ENCODE results near the gene ASCL1. TPM values are rescaled to one million over a fixed set of nuclear protein-coding genes. Genes with fewer than 3 reads are reported as not detected.

The ASCL1 gene
- total RNA-seq, result not detected

DNA sequence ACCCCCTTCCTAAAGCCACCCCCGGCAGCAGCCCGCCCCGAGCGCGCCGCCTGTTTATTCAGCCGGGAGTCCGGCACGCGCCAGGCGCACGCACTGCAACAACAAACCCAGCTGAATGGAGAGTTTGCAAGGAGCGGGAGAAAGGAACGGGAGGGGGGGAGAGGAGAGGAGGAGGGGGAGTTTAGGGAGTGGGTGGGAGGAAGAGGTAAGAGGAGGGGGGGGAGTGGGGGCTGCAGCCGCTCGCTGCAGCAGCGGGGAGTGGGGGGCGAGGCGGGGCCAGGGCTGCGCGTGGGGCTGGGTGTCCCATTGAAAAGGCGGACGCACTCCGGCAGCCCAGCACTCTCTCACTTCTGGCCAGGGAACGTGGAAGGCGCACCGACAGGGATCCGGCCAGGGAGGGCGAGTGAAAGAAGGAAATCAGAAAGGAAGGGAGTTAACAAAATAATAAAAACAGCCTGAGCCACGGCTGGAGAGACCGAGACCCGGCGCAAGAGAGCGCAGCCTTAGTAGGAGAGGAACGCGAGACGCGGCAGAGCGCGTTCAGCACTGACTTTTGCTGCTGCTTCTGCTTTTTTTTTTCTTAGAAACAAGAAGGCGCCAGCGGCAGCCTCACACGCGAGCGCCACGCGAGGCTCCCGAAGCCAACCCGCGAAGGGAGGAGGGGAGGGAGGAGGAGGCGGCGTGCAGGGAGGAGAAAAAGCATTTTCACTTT, at the start of gene ASCL1:
Gene ASCL1, plus strand, starts transcription at position 336 of the 712 bp plus-strand sequence. CDS start 571 bp downstream, outside the sequence.
- Mint-ChIP-seq H3K4me3 (peak within 1 kb of the TSS; percentile 76), H3K9me3 (peaks cover 5% of the 10 kb centered on the region), H3K36me3 (peaks cover 2% of the 10 kb centered on the region), H3K27ac (no peak within 1 kb of the TSS), H3K27me3 (peaks cover 88% of the 10 kb centered on the region), H3K4me1 (peaks cover 21% of the 10 kb centered on the region)
- ATAC-seq (ENCODE audit: low read depth), result no peak
- POLR2A ChIA-PET, result no interaction called here
- no peak for DNase-seq

DNA sequence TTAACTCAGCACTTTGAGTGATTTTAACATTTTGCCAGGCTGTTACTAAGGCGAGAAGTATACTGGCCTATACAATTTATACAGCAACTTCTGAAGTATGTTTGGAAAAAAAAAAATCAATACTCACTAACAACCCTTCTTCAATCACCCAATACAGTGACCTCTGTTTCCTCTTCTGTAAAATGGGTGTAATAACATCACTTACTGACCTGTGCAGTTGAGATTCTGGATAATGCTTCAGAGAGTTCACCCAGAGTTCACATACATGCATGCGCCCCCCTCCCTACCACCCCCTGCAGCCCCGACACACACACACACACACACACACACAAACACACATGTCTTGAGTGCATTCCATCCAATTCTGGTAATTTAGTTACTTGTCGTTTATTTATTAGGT, 49.6 kb upstream of the ASCL1 start:
- no peaks in the 10 kb centered on the region for H3K36me3 Mint-ChIP-seq
- no peaks in the 10 kb centered on the region for H3K9me3 Mint-ChIP-seq
- H3K4me3 Mint-ChIP-seq, result no peak overlapping the region
- peaks cover 3% of the 10 kb centered on the region for H3K27me3 Mint-ChIP-seq
- DNase-seq (no peak), ATAC-seq (ENCODE audit: low read depth) (no peak)
- H3K27ac Mint-ChIP-seq, result no peak overlapping the region
- no peaks in the 10 kb centered on the region for H3K4me1 Mint-ChIP-seq
- POLR2A ChIA-PET, result no interaction called here

GRCh38 chr12:102910137-102910536, 47.3 kb upstream of the ASCL1 start:
- Mint-ChIP-seq H3K36me3 (no peaks in the 10 kb centered on the region), H3K4me1 (no peaks in the 10 kb centered on the region), H3K9me3 (no peaks in the 10 kb centered on the region), H3K27ac (no peak overlapping the region), H3K4me3 (no peak overlapping the region), H3K27me3 (peaks cover 3% of the 10 kb centered on the region)
- no peak for ATAC-seq (ENCODE audit: low read depth)
- POLR2A ChIA-PET, result no interaction called here
- no peak for DNase-seq

GRCh38 chr12:102910792-102911191, 46.7 kb upstream of the ASCL1 start:
- no peak for ATAC-seq (ENCODE audit: low read depth)
- Mint-ChIP-seq H3K36me3 (no peaks in the 10 kb centered on the region), H3K9me3 (no peaks in the 10 kb centered on the region), H3K27me3 (peaks cover 7% of the 10 kb centered on the region), H3K4me3 (no peak overlapping the region), H3K4me1 (no peaks in the 10 kb centered on the region), H3K27ac (no peak overlapping the region)
- DNase-seq, result no peak
- POLR2A ChIA-PET, result no interaction called here

DNA sequence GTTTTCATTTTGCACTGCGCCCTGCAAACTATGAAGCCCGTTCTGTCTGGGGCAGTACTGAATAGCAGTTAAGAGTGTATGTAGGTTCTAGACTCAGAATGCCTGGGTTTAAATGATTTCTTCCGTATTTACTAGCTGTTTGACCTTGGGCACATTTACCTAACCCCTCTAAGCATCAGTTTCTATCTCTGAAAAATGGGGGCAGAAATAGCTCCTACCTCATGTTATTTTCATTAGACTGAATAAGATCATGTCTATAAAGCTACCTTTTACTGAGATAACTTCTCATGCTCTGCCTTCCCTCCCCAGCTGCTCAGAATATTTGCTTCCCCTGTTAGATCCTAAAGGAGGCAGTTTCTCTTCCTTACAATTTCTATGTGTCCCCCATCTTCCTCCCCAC, 46.2 kb upstream of the ASCL1 start:
- no peak overlapping the region for H3K27ac Mint-ChIP-seq
- DNase-seq, result no peak
- ATAC-seq (ENCODE audit: low read depth), result no peak
- no peaks in the 10 kb centered on the region for H3K4me1 Mint-ChIP-seq
- H3K36me3 Mint-ChIP-seq, result no peaks in the 10 kb centered on the region
- H3K27me3 Mint-ChIP-seq, result peaks cover 9% of the 10 kb centered on the region
- no peak overlapping the region for H3K4me3 Mint-ChIP-seq
- POLR2A ChIA-PET, result no interaction called here
- H3K9me3 Mint-ChIP-seq, result no peaks in the 10 kb centered on the region

GRCh38 chr12:102912258-102912657, 45.2 kb upstream of the ASCL1 start:
- POLR2A ChIA-PET, result no interaction called here
- no peaks in the 10 kb centered on the region for H3K9me3 Mint-ChIP-seq

GRCh38 chr12:102913453-102914226, 43.8 kb upstream of the ASCL1 start:
- Mint-ChIP-seq H3K27me3 (peaks cover 15% of the 10 kb centered on the region), H3K9me3 (no peaks in the 10 kb centered on the region), H3K36me3 (no peaks in the 10 kb centered on the region), H3K27ac (no peak overlapping the region), H3K4me3 (no peak overlapping the region), H3K4me1 (peaks cover 2% of the 10 kb centered on the region)
- POLR2A ChIA-PET, result no interaction called here
- ATAC-seq (ENCODE audit: low read depth), result no peak
- no peak for DNase-seq

More at GRCh38 chr12:102912258-102912657, 45.2 kb upstream of the ASCL1 start:
- Mint-ChIP-seq H3K27me3 (peaks cover 12% of the 10 kb centered on the region), H3K4me3 (no peak overlapping the region), H3K4me1 (no peaks in the 10 kb centered on the region), H3K36me3 (no peaks in the 10 kb centered on the region), H3K27ac (no peak overlapping the region)
- ATAC-seq (ENCODE audit: low read depth) (no peak), DNase-seq (no peak)

- POLR2A ChIA-PET, result no interaction called here
- peaks cover 15% of the 10 kb centered on the region for H3K27me3 Mint-ChIP-seq
- peaks cover 2% of the 10 kb centered on the region for H3K4me1 Mint-ChIP-seq
- H3K27ac Mint-ChIP-seq, result no peak overlapping the region
- H3K9me3 Mint-ChIP-seq, result no peaks in the 10 kb centered on the region
- H3K4me3 Mint-ChIP-seq, result peak overlapping the region; percentile 68
- no peaks in the 10 kb centered on the region for H3K36me3 Mint-ChIP-seq
- DNase-seq, result no peak
- no peak for ATAC-seq (ENCODE audit: low read depth)
These were observed 41.0 kb upstream of the ASCL1 start for GRCh38 chr12:102916252-102917025.

- peaks cover 2% of the 10 kb centered on the region for H3K4me1 Mint-ChIP-seq
These were observed 40.3 kb upstream of the ASCL1 start, which contains the start of gene PAH for GRCh38 chr12:102917026-102917787. TSS of gene PAH (minus strand) at chr12:102917244. CDS start at chr12:102917130, 114 bp downstream.

DNA sequence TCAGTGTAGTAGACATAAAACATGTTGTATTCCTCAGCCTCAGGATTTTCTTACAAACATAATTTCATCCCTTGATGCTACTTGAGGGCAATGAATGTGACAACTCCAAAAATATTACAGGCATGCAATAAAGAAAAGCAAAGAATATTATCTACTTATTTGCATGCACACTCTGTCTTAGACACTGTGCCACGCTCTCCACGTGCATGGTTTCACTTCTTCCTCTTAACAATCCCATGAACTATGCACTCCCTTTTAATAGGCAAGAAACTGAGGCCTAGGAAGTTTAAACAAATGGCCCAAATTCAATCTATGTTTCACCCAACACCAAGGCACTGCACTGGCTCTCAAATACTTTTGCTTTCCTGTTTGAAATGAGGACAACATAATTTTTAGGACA, 38.6 kb upstream of the ASCL1 start:
- POLR2A ChIA-PET, result interaction anchor here (0.6 kb wide), 1 partner anchor 176 kb away, joined by 4 read pairs; no protein-coding TSS in a partner anchor
- Mint-ChIP-seq H3K4me3 (no peak overlapping the region), H3K27ac (no peak overlapping the region), H3K27me3 (peaks cover 18% of the 10 kb centered on the region), H3K4me1 (peaks cover 2% of the 10 kb centered on the region), H3K36me3 (no peaks in the 10 kb centered on the region), H3K9me3 (no peaks in the 10 kb centered on the region)
- no peak for ATAC-seq (ENCODE audit: low read depth)
- no peak for DNase-seq

More at GRCh38 chr12:102917026-102917787, 40.3 kb upstream of the ASCL1 start, which contains the start of gene PAH:
- ATAC-seq (ENCODE audit: low read depth) (peak; percentile 63), DNase-seq (peak; percentile 33)
- no peaks in the 10 kb centered on the region for H3K36me3 Mint-ChIP-seq
- peak within 1 kb of the TSS; percentile 68 for H3K4me3 Mint-ChIP-seq
- no peak within 1 kb of the TSS for H3K27ac Mint-ChIP-seq
- POLR2A ChIA-PET, result no interaction called here
- H3K27me3 Mint-ChIP-seq, result peaks cover 18% of the 10 kb centered on the region
- no peaks in the 10 kb centered on the region for H3K9me3 Mint-ChIP-seq

GRCh38 chr12:102920271-102920670, 37.2 kb upstream of the ASCL1 start:
- Mint-ChIP-seq H3K4me1 (peaks cover 2% of the 10 kb centered on the region), H3K27ac (no peak overlapping the region), H3K9me3 (no peaks in the 10 kb centered on the region), H3K36me3 (no peaks in the 10 kb centered on the region), H3K27me3 (peaks cover 18% of the 10 kb centered on the region), H3K4me3 (no peak overlapping the region)
- no peak for ATAC-seq (ENCODE audit: low read depth)
- POLR2A ChIA-PET, result no interaction called here
- DNase-seq, result no peak

DNA sequence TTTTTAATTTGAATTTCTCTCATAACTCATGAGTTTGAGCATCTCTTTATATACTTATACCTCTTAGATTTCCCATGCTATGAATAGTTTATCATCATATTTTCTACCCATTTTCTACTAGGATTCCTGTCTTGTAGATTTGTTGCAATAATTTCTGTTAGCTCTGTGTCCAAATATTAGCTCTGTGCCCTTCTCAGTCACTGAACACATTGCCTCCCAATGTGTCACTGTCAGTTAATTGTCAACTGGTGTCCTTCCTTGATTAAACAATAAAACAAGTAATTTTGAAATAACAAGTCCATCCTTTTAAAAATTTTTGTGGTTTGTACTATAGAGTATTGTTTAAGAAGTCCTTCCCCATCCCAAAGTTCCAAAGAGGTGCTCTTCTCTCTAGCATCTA, 36.2 kb upstream of the ASCL1 start:
- H3K4me3 Mint-ChIP-seq, result no peak overlapping the region
- H3K4me1 Mint-ChIP-seq, result peaks cover 2% of the 10 kb centered on the region
- POLR2A ChIA-PET, result no interaction called here
- H3K36me3 Mint-ChIP-seq, result no peaks in the 10 kb centered on the region
- ATAC-seq (ENCODE audit: low read depth), result no peak
- H3K9me3 Mint-ChIP-seq, result no peaks in the 10 kb centered on the region
- no peak for DNase-seq
- no peak overlapping the region for H3K27ac Mint-ChIP-seq
- peaks cover 11% of the 10 kb centered on the region for H3K27me3 Mint-ChIP-seq

DNA sequence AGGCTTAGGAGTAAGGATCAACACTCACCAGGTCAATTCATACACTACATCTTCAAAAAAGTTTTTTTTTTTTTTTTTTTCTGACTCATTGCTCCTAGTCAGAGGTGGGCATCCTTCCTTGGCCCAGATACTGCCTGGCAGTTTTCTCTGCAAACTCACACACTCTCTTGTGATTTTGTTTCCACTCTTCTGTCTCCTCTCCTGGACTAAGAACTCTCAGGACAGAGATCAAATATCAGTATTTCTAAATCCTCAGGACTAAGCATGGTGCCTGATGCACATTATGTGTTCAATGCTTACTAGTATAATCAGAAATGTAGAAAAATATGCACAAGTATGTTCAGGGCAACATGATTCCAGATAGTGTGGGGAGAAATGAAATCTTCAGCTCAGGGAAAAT, 30.3 kb upstream of the ASCL1 start:
- Mint-ChIP-seq H3K27ac (no peak overlapping the region), H3K27me3 (peaks cover 5% of the 10 kb centered on the region), H3K4me3 (no peak overlapping the region), H3K36me3 (no peaks in the 10 kb centered on the region), H3K9me3 (no peaks in the 10 kb centered on the region), H3K4me1 (no peaks in the 10 kb centered on the region)
- POLR2A ChIA-PET, result no interaction called here
- ATAC-seq (ENCODE audit: low read depth) (no peak), DNase-seq (no peak)
